Putamen (tissue), 1 donor: Measurements from ENCODE around the gene ELP5.

Experiments used
- DNase-seq: peaks from one replicate; pipeline ENCODE4 v3.0.0-alpha.2; 2016; ENCODE audit warnings: low spot score

ELP5 gene

GRCh38 chr17:7256766-7257456, 4.9 kb downstream of the ELP5 start:
- DNase-seq, result no peak

- DNase-seq, result no peak
Observed at GRCh38 chr17:7258731-7259554, 6.9 kb downstream of the ELP5 start.

- DNase-seq, result no peak
Observed at GRCh38 chr17:7259555-7259889, 7.5 kb downstream of the ELP5 start.

- DNase-seq, result no peak
Observed at GRCh38 chr17:7260151-7260550, 8.1 kb downstream of the ELP5 start.

GRCh38 chr17:7260651-7261378, 8.8 kb downstream of the ELP5 start:
- no peak for DNase-seq

GRCh38 chr17:7261379-7262191, 9.6 kb downstream of the ELP5 start:
- no peak for DNase-seq

GRCh38 chr17:7262192-7262934, 10.3 kb downstream of the ELP5 start, which contains the start of gene CLDN7:
CLDN7 (minus strand) TSS chr17:7262478; CDS start chr17:7262043, 435 bp downstream.
- no peak for DNase-seq

- no peak for DNase-seq
Observed at GRCh38 chr17:7262935-7263800, 11.2 kb downstream of the ELP5 start.

- no peak for DNase-seq
Observed at GRCh38 chr17:7263801-7264078, 11.7 kb downstream of the ELP5 start.

- no peak for DNase-seq
Observed at GRCh38 chr17:7266784-7267183, 14.8 kb downstream of the ELP5 start.

GRCh38 chr17:7279448-7279847, 27.4 kb downstream of the ELP5 start:
- no peak for DNase-seq

- peak; percentile 72 for DNase-seq
Observed at GRCh38 chr17:7280519-7281073, 28.6 kb downstream of the ELP5 start.

GRCh38 chr17:7281074-7281952, 29.3 kb downstream of the ELP5 start, which contains the start of gene SLC2A4:
SLC2A4 (plus strand) TSS chr17:7281718; CDS start chr17:7281935, 217 bp downstream.
- peak; percentile 61 for DNase-seq

GRCh38 chr17:7281953-7282751, 30.1 kb downstream of the ELP5 start:
- no peak for DNase-seq

GRCh38 chr17:7282752-7283321, 30.8 kb downstream of the ELP5 start:
- no peak for DNase-seq

- DNase-seq, result no peak
Observed at GRCh38 chr17:7283471-7284216, 31.6 kb downstream of the ELP5 start.

GRCh38 chr17:7284911-7285310, 32.9 kb downstream of the ELP5 start:
- DNase-seq, result no peak
